HG02763 (cell line): ENCODE measurements around the gene CDC25C.

ENCODE experiments used
- ATAC-seq: cut with Tn5 transposase; IDR thresholded peaks from one replicate; pipeline ENCODE4 v1.9.1; 2021; ENCODE audit warnings: mild to moderate bottlenecking, moderate library complexity; ENCODE audit not compliant: unreplicated experiment

Gene CDC25C

DNA sequence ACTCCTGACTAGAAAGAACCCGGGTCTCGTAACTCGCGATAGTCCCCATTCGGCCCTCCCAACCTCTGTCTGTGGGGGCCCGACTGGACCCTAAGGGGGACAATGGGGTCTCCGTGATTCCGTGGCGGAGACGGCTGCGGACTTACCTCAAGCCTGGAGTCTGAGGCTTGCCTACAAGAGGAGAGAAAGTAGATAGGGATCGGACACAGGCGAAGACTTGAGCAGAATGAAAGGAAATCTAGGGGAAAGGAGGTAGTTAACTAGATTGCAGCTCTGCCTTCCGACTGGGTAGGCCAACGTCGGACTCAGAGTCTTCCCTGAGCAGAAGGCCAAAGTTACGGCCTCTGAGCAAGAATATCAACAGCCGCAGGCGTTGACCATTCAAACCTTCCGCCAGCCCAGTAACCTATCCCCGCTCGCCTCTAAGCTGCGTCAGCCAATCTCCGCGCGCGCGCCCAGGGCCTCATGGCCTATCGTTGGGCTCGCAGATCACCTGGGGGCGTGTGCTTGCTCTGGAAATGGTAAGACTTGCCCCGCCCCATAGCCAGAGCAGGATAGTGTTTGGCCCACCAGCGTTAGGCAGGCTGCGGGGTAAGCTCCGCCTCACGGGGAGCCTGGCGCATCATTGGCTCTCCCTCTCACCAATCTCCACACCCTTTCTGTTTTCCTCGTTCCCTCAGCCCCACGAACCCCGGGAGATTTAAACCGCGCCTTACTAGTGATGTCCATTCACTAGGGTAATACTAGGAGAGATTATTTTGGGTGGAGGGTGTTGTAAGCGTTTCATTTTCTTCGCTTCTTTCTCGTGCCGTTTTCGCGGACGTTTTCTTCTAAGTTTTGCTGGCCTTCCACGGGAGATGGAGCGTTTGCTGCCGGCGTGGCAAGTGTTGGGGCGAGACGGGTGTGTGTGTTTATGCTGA lies at the start of gene CDC25C:
Gene CDC25C, minus strand, starts transcription at position 356 of the 920 bp plus-strand sequence. CDS start 624 bp downstream, outside the sequence.
- peak; percentile 100 for ATAC-seq

DNA sequence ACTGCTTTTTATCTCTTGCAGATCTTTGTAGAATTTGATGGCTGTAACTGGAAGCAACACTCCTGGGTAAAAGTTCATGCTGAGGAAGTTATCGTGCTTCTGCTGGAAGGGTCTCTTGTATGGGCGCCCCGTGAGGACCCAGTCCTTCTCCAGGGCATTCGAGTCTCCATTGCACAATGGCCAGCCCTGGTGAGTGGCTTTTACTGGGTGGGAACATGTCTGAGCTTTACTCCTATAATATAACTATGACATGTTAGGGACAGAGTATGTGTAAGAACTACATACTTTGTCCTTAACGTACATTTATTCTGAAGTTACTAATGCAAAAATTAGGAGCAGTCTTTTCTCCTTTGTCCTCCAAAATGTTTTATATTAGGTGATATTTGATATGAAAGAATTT lies 41.0 kb upstream of the CDC25C start:
- ATAC-seq: no peak

DNA sequence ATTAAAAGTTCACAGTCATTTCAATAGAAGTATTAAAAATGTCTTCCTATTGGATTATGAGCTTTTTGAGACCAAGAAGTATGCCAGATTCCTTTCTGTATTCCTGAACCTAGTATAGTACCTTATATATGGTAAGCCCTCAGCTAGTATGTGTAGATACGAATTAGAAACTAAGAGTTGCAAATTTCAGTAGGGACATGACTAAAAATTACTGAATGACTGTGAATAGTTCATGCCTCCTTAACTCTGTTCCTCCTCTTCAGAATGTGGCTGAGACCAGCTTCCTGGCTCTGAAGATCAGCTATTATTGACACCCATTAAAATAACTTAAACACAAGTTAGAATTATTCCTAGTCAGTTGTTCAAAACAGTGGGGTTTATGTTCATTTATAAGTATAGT lies 40.6 kb upstream of the CDC25C start:
- ATAC-seq: no peak

DNA sequence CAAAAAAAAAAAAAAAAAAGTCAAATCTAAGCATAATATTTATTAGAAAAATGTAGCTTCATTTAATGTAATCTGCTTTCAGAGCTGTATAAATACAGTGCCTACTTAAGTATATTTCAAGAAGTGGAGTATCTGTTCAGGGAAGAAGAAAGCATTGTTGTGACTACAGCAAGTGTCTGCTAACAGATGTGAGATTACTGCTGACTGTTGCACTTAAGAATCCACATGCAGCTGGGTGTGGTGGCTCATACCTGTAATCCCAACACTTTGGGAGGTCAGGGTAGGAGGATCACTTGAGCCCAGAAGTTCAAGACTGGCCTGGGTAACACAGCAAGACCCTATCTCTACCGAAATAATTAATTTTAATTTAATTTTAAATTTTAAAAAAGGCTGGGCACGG lies 39.9 kb upstream of the CDC25C start:
- ATAC-seq: no peak

DNA sequence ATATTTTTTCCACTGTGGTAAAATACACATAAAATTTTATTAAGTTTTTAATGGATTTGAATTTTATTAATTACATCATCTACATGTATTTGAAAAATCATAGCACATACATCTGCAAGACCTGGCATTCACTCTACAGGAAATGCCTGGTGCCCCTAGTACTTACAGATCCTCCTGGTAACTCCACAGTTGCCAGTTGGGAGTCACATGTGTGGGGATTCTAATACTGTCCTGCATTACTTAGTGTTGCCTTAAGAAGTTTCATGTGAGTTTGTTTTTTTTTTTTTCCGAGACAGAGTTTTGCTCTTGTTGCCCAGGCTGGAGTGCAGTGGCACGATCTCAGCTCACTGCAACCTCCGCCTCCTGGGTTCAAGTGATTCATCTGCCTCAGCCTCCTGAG lies 38.9 kb upstream of the CDC25C start:
- ATAC-seq: no peak

DNA sequence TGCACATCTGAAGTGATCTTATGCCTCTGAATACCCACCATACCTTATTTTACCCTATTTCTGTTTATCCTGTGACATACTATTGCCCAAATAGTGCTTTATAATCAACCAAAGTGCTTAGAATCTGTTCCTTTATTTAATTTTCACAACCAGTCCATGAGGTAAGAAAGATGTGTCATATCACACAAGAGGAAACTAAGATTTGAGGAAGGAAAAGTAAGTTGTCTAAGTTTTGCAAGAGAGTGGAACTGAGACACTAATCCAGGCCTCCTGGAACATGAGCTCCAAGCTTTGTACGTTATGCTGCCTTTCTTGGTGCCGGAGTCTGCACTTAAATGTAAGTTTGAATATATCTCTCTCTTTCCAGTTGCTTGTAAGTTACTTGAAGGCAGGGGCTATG lies 38.1 kb upstream of the CDC25C start:
- ATAC-seq: no peak

DNA sequence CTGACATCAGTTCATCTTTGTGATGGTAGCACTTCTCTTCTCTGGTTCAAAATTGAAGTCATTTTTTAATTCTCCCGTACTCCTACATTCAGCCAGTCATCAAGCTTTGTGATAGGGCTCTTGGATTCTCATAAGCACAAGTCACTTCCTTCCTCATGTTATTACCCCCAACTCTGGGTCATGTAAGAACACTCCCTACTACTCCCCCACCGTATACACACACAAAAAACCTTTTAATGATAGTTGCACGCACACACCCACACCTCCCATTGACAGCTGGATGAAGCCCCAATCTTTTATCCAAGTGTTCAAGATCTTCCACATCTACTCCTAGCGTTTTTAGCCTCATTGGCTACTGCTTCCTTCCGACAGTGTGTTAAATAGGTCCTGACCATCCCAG lies 37.7 kb upstream of the CDC25C start:
- ATAC-seq: no peak

DNA sequence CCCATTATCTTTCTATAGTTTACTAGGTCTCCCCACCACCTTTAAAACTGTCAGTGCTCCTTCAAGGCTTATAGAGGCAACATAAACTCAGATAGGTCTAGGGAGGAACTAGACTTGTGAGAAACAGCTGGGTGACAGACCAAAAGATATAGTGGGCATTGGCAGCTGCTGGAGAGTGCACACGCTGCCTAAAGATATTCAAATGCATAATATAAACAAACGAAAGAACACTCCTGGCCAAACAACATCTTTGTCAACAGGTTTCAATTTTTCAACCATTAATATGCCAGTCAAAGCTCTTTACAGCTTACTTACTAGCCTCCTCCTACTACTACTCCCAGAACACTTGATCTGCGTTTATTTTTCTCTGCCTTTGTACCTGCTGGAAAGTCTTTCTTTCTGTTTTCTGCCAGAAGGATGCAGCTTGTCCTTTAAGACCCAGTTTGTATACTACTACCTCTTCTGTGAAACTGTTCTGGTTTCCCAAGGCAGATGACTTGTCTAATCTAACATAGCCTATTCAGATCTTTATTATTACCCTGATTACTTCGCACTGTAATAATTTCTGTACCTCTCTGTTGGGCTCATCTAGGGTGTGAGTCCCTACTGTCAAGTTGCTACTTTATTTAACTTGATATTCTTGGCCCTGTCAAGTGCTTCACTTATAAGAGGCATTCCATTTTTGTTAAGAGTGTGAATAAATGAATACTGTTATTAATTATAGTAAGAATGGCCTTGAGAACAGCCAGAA lies 35.2 kb upstream of the CDC25C start:
- no peak for ATAC-seq

DNA sequence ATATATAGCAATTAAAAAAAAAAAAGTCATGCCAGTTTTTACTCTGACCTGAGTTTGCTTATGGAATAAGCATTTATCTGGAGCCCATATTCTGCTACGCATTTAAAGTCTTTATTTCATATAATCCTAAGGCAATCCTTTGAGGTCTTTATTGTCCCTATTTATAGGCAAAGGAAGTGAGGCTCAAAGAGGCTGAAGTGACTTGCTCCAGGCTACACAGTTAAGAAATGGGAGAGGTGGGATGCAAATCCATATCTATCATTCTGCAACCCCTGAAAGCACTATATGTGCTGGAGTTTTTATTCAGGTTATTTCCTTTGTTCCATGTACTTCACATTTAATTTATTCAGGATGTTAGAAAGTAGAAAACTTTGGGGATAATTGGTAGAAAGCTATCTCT lies 33.0 kb upstream of the CDC25C start:
- no peak for ATAC-seq

DNA sequence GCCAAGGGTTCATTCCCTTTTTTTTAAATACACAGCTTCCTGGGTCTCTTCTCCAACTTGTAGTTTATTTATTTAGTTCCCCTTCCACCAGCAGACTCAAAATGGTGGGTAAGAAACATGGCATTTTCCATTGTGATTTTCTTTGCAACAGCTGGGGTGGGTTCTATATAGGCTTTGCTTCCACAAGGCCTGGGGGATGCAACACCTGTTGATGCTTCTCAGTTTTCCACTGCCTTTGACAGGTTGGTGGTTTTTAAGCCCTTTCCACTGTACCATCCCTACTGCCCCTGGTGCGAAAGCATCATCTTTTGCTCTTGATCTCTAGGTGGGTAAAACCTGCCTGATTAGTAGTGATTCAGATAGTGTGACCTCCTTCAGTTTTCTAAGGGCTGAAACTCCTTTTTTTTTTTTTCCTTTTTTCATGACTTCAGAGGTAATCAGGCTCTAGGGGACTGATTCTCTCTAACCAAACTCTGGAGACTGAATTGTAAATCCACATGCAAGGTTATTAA lies 29.4 kb upstream of the CDC25C start:
- ATAC-seq: no peak

DNA sequence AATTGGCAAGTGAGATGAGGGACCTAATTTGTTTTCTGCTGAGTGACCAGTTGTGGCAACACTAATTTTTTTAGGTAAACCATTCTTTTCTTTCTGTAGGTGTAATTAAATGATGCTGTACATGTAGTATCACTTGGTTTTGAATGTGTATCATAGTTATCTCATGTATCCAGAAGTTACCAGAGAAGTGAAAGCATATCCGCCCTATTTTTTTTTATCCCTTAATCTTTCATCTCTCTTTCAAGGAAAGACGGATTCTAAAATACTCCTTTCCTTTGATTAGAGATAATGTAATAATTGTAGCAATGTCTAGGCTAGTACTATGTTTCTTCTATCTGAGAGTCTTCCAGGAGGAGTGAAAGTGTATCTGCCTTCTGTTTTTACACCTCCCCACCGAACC lies 28.0 kb upstream of the CDC25C start:
- ATAC-seq: no peak

DNA sequence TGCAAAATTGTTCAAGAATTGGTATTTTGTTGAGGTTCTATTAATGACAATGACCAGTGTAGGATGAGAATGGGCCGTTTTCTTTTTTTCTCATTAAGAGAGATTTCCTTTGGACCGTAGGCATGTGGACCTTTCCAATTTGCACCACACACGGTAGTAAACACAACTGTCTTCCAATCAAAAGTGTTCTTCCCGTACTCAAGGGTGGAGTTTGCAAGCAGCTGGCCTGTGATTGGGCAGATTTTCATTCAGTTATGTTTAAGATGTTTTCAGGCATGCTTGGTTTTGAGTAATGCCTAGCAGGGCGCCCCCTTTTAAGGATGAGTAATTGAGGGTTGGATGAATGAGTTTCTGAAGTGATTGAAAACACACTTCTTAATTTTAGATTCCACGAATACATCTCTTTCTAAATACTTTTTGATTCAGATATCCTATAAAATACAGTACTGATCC lies 23.3 kb upstream of the CDC25C start:
- ATAC-seq: no peak

DNA sequence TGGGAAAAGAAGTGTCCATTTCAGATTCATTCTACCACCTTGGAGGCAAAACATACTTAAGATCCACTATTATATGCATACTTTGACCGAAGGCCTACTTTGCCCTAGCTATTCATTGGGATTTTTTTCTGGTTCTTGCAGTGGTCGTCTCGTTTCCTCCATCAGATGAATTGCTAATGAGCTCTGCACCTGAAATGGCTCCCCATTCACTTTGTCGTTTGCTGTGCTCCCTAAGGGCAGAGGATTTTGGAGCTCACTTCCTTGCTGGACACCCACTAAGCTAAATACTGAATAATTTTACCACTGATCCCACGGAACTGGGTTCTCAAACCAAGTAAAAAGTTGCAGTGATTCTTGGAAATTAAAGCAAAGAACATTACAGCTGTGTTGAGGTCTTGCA lies 22.8 kb upstream of the CDC25C start:
- no peak for ATAC-seq

DNA sequence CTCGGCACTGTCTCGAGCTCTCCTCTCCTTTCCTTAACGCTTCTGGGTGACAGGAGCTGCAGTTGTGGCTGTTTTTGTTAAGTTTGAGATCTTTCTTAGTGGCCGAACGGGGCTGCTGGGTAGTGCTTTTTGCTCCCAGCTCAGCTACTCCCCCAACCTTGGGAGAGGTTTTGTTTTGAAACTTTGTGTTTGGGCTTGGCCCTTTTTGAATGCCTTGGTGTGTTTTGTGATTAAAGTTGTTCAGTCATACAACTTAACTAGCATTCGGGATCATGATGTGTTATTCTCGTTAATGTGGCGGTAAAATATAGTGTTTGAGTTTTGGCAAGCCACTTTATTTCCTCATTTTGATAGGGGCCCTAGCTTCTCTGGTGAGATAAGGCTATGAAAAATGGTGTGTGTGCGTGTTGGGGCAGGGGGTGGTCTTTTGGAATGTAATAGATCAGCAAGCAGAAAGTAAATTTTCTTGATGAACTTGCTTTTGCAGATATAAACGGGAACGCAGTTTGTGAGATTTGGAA lies 22.0 kb upstream of the CDC25C start:
- no peak for ATAC-seq

DNA sequence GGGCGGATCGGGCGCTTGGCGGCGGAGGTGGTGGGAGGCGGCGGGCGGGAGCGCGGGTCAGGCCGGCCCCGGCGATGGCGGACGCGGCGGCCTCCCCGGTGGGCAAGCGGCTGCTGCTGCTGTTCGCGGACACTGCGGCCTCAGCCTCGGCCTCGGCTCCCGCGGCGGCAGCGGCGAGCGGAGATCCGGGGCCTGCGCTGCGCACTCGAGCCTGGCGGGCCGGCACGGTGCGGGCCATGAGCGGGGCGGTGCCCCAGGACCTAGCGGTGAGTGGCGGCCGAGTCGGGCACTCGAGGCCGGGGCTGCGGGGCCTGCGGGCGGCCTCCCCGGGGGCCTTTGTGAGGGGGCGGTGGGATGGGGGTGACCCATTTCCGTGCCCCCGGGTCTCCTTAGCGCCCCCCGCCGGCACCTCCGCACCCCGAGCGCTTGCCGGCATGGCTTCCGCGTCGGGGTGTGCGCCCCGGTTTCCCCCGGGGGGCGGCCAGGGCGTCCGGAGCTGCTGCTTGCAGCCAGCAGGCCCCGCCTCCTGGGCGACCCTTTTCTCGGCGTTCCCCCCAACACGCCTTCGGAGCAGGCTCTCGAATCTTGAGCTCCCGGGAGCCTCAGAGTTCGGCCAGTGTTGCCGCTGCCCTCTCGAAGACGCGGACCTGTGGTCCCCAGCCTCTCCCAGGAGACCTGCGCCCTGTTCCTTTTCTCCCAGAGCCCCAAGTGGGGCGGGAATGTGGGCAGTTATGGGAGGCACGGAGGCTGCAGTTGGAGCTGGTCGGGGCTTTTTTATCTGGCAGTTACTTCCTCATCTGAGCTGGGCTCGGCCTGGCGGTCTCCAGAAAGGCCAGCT lies 21.3 kb upstream of the CDC25C start:
- peak; percentile 38 for ATAC-seq

DNA sequence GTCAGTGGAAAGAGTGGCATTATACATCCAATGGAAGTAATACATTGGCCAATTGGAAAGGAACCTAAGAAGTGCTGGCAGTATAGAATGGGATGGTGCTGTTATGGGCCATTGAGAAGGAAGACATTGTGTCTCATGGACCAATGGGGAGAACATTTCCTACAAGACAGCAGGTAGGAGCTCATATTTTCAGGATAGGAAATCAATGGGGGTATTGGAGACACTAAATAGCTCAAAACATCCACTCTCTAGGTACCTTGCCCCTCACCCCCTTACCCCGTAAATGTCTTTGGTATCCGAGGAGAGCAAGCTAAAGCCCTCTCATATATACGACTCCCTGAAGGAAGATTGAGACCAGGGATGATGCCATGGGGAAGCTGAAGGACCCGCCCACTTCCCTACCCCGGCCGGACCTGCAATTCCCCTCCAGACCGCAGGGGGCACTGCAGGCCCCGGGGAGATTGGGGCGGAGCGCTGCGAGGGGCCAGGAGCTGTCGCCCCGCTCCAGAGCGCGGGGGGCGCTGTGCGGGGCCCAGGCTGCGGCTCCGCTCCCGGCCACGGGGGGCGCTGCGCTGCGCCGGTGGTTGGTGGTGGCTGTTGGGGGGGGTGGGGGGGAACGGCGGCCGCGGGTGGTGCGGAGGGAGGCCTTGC lies 20.6 kb upstream of the CDC25C start, which contains the start of gene KDM3B:
Gene KDM3B, plus strand, starts transcription at position 615 of the 651 bp plus-strand sequence. CDS start 111 bp downstream, outside the sequence.
- peak; percentile 64 for ATAC-seq

DNA sequence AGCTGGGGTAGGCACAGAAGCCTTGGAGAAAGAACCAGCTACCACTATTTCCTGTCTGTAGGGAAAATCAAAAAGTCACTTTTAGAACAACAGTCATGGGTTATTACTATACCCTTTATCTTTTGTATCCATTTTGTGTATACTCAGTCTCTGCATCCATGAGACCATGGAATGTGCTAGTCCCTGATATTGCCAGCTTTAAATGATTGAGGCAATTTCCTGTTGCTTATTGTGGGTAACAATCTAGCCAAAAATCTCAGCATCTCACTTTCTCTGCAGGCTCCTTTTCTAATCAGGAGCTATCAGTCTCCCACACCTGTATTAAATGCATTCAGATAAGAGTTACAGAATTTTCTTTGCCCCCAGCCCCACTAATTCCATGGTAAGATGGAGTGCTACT lies 19.9 kb upstream of the CDC25C start:
- ATAC-seq: no peak

DNA sequence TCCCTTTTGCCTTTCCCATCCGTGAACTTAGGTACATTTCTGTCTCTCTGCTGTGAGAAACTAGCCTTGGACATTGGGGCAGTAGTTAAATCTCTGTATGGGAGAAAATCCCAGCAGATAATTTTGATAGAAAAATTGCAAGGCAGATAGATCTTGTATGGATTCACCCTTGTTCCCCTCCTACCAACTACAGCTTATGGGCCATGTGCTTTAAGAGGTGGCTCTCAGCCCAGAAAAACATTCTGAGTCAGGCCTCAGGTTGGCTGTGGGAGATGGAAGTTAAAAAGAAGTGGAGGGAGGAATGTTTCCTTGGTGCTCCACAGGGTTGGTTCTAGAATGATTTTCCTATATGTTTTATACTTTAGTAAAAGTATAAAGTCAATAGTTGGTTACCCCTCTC lies 19.5 kb upstream of the CDC25C start:
- ATAC-seq: no peak

DNA sequence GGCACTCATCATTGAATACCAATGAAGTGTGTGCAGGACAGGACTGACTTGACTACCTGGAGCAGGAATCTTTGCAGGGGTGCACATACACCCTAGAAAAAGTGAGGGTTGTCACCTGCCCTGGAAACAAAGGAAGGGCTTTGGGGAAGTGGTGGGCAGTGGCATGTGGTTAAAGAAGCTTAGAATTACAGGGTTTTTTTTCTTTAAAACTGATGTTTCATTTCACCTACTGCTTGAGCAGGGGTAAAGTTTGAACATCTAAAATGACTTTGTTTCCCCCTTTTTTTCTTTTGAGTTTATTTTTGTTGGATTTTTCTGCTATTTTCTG lies 18.9 kb upstream of the CDC25C start:
- no peak for ATAC-seq
